ENCODE measurements around the gene RPL26. TPM values are rescaled to one million over a fixed set of nuclear protein-coding genes. Genes with fewer than 3 reads are reported as not detected.

Gene RPL26
- total RNA-seq, 1 donor from 2014 or later, result 3,493 TPM

DNA sequence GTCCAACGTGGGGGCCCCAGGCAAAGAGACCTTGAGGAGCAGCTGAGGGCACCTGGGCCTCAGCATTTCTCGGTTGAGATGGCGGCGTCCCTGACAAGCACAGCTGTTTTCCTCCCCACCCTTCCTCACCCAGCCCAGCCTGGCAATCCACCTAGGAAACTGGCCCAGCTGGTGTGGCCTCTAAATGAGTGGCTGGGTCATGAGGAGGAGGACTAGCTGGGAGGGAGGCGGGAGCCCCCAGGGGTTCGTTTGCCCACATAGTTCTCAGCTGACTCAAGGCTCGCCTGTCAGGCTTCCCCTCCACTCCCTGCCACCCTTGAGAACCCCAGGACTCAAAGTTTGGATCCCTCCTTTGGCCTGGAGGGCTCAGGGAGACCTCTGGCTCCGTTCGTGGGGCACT lies 8.7 kb upstream of the RPL26 start:
- intact Hi-C loops (cut with DNase I), result loop anchor here (10.0 kb wide), 1 partner anchor 1607 kb away; no protein-coding TSS in a partner anchor
- H3K4me1 ChIP-seq, result no peaks in the 10 kb centered on the region
- no peak overlapping the region for H3K27ac ChIP-seq
- no peaks in the 10 kb centered on the region for H3K36me3 ChIP-seq
- no peaks in the 10 kb centered on the region for H3K27me3 ChIP-seq
- H3K4me3 ChIP-seq, result no peak overlapping the region
- no peak for DNase-seq (ENCODE audit: extremely low spot score in 2 of 2)
- no peaks in the 10 kb centered on the region for H3K9me3 ChIP-seq
- no peak for TF ChIP-seq POLR2AphosphoS5 (IDR thresholded peaks at IDR 0.05; ENCODE audit: insufficient read depth in 1 of 2, low read depth in 1 of 2)
- TF ChIP-seq POLR2A (IDR thresholded peaks at IDR 0.05), result no peak
- TF ChIP-seq, protein P1, sequence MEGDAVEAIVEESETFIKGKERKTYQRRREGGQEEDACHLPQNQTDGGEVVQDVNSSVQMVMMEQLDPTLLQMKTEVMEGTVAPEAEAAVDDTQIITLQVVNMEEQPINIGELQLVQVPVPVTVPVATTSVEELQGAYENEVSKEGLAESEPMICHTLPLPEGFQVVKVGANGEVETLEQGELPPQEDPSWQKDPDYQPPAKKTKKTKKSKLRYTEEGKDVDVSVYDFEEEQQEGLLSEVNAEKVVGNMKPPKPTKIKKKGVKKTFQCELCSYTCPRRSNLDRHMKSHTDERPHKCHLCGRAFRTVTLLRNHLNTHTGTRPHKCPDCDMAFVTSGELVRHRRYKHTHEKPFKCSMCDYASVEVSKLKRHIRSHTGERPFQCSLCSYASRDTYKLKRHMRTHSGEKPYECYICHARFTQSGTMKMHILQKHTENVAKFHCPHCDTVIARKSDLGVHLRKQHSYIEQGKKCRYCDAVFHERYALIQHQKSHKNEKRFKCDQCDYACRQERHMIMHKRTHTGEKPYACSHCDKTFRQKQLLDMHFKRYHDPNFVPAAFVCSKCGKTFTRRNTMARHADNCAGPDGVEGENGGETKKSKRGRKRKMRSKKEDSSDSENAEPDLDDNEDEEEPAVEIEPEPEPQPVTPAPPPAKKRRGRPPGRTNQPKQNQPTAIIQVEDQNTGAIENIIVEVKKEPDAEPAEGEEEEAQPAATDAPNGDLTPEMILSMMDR (IDR thresholded peaks at IDR 0.05), result no peak

DNA sequence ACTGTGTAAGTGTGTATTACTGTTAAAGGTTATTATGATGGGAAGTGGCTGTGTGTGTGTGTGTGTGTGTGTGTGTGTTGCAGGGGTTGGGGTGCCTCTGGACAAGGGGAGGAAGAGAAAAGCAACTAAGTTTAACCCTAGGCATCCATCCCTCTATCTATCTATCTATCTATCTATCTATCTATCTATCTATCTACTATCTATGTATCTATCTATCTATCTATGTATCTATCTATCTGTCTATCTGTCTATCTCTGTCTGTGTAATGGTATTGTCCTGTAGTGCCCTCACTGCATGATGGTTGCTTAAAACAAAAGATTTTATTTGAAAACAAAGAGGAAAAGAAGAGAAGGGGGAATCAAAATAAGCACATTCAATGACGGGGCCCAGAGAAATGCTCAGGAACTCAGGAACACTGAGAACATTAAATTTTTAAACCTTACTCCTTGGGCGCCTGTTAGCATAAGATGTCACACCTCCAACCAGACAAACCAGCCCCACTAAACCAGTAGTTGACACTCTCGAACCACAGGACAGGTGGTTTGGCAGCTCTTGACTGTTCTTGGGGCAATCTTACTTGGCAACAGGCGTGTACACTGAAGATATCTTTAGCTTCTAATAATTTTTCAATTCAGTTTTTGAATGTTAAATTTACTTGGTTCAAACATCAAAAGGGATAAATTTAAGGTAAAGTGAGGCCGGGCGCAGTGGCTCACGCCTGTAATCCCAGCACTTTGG lies 5.1 kb upstream of the RPL26 start:
- Histone ChIP-seq H3K4me1 (peaks cover 13% of the 10 kb centered on the region), H3K27me3 (no peaks in the 10 kb centered on the region), H3K27ac (no peak overlapping the region), H3K4me3 (no peak overlapping the region), H3K9me3 (no peaks in the 10 kb centered on the region), H3K36me3 (no peaks in the 10 kb centered on the region)
- TF ChIP-seq POLR2A (IDR thresholded peaks at IDR 0.05), result no peak
- peak in 1 of 2 donors; percentile 31 for TF ChIP-seq POLR2AphosphoS5 (IDR thresholded peaks at IDR 0.05; ENCODE audit: insufficient read depth in 1 of 2, low read depth in 1 of 2)
- intact Hi-C loops (cut with DNase I), result no loop called here
- DNase-seq (ENCODE audit: extremely low spot score in 2 of 2), result no peak

DNA sequence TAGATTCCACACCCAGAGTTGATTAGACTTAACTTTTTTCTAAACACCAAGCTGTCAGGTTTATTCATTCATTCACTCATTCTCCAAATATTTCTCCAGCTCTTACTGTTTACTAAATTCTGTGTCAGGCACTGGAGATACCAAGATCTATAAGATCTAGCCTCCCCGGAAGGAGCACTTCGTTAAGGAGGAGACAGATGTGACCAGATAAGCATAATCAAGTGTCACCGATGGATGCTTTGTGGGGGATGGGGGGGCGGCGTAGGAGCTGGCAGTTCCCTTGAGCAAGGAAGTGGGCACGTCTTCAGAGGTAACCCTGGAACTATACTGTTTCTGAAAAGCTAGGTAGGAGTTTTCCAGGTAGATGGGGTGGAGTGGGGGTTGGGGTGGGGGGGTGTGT lies 3.8 kb upstream of the RPL26 start:
- Histone ChIP-seq H3K27ac (no peak overlapping the region), H3K4me3 (no peak overlapping the region), H3K4me1 (peaks cover 20% of the 10 kb centered on the region), H3K27me3 (no peaks in the 10 kb centered on the region), H3K36me3 (peaks cover 0 to under 1% of the 10 kb centered on the region in 2 donors), H3K9me3 (no peaks in the 10 kb centered on the region)
- intact Hi-C loops (cut with DNase I), result no loop called here
- no peak for DNase-seq (ENCODE audit: extremely low spot score in 2 of 2)
- TF ChIP-seq POLR2AphosphoS5 (IDR thresholded peaks at IDR 0.05; ENCODE audit: insufficient read depth in 1 of 2, low read depth in 1 of 2) (no peak), POLR2A (IDR thresholded peaks at IDR 0.05) (no peak)
- TF ChIP-seq, protein P1 (IDR thresholded peaks at IDR 0.05), result no peak

DNA sequence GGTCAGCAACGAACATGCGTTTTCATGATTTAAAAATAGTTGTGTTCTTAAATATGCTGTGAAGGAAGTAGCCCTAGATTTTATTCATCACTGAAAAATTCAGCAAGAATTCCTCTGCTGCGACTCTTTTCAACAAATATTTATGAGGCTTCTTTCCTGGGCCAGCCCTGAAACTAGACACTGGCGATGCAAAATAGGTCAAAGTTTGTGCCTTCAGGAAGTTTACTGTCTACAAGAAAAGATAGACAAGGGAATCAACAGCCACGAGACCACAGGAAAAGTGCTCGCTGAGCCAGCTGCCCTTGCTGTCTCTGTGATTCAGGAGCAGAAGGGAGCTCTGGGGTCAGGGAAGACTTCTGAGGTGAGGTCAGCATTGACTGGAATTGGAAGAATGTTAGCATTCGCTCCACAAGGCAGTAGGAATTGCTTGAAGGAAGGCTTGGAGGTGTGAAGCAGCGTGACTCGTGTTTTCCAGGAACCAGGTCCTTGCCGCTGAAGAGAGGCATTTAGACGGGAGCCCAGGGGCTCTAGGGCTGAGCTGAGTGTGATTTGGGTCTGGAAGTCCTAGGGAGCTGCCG lies 1.9 kb upstream of the RPL26 start:
- intact Hi-C loops (cut with DNase I), result no loop called here
- Histone ChIP-seq H3K27me3 (no peaks in the 10 kb centered on the region), H3K27ac (peak overlapping the region; percentile 81), H3K36me3 (peaks cover 0 to 20% of the 10 kb centered on the region in 2 donors), H3K4me1 (peaks cover 39% of the 10 kb centered on the region), H3K4me3 (no peak overlapping the region), H3K9me3 (no peaks in the 10 kb centered on the region)
- DNase-seq (ENCODE audit: extremely low spot score in 2 of 2), result no peak
- TF ChIP-seq POLR2A (IDR thresholded peaks at IDR 0.05) (no peak), POLR2AphosphoS5 (IDR thresholded peaks at IDR 0.05; ENCODE audit: insufficient read depth in 1 of 2, low read depth in 1 of 2) (no peak)
- TF ChIP-seq, protein P1 (IDR thresholded peaks at IDR 0.05), result no peak

DNA sequence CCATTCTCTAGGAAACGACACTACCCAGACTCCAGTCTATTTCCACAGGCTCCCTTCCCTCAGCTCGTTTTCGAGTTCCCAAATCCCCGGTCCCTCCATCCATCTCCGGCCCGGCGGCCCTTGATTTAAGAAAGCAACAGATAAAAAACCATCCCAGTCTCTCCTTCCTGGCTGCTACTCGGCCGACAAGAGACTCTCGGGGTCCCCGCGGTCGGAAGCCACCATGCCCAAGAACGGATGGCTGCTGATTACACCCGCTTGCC lies 182 bp downstream of the RPL26 start:
- intact Hi-C loops (cut with DNase I), result no loop called here
- Histone ChIP-seq H3K4me1 (peaks cover 52% of the 10 kb centered on the region), H3K27ac (peak overlapping the region; percentile 24), H3K36me3 (peaks cover 0 to 41% of the 10 kb centered on the region in 2 donors), H3K9me3 (no peaks in the 10 kb centered on the region), H3K27me3 (no peaks in the 10 kb centered on the region), H3K4me3 (peak overlapping the region; percentile 65 to 78)
- TF ChIP-seq POLR2A (IDR thresholded peaks at IDR 0.05), result peak in 1 of 2 donors; percentile 62
- peak in 1 of 2 donors; percentile 91 for TF ChIP-seq POLR2AphosphoS5 (IDR thresholded peaks at IDR 0.05; ENCODE audit: insufficient read depth in 1 of 2, low read depth in 1 of 2)
- TF ChIP-seq, protein P1 (IDR thresholded peaks at IDR 0.05), result no peak
- DNase-seq (ENCODE audit: extremely low spot score in 2 of 2), result no peak
